ENCODE results near the gene HS6ST3.
"Not testable (repeated sequence)": the region's sequence is repeated elsewhere in the genome, so short reads cannot be mapped to it uniquely, and the experiment has no call there.

Gene HS6ST3

DNA sequence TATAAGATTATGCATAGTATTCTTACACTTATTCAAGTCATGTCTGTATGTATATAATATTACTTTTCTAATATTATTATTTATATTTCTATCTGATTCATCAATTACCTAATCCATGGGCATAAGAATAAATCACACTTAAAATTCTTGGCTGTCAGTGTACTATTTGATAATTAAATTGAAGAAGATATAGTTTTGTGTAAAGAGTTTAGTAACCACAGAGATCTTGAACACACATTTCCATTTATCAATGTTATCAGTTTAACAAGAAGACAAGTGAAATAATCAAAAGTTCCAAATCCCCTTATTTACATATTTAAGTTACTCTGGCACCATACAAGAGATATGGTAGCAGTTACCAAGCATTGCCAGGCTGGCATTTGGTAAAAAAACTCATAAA lies 659.9 kb downstream of the HS6ST3 start:
- DNase-seq = no peak

DNA sequence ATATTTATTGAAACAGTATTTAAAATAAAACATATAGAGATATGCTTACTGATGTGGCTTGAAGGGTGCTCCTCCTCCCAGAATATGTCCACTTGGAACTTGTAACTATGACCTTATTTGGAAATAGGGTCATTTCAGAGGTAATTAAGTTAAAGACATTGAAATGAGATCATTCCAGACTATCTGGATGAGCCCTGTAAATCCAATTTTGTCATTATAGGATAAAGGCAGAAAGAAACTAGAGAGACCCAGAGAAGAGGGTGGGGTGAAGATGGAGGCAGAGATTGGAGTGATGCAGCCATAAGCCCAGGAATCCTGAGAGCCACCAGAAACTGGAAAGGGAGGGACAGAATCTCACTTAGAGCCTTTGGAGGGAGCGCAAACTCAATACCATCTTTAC lies 661.2 kb downstream of the HS6ST3 start:
- DNase-seq = no peak

- DNase-seq = no peak
Measured at GRCh38 chr13:96762876-96763275, 673.0 kb downstream of the HS6ST3 start.

DNA sequence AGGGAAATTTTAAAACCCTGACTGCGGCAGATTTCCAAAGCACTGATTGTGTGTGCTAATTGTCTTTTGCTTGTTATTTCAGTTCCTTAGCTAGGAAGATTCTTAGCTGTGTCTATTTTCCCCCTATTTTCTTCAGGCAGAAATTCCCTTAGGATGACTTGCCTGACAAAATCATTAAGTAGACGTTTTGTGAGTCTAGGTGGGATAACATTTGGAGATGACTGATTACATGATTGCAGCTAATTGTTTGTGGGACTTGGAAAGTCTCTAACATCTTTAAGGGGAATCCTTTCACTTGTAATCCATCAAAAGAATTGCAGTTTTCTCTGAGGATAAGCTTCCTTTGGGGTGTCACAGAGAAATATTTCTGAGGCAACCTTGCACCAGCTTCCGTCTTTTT lies 676.4 kb downstream of the HS6ST3 start:
- no peak for DNase-seq

- no peak for DNase-seq
Measured at GRCh38 chr13:96768524-96768923, 678.6 kb downstream of the HS6ST3 start.

DNA sequence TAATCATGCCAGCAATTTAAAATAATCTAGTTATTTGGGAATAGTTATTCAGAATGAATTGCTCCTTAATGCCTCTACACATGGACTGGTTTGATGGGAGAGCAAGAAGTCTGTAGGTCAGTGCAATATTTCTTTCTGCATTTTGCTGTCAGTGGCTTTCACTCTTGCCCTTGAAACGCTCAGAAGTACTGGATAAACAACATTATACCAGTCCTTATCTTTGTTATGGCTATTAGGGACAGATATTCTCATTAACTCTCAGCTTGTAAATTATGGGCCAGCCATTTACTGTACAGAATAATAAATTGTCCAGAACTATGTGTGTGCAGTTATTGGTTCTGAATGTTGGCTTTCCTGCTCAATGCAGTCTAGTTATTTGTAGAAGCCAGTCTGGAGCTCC lies 680.0 kb downstream of the HS6ST3 start:
- DNase-seq = no peak

GRCh38 chr13:96771486-96772367 lies 681.8 kb downstream of the HS6ST3 start:
- no peak for DNase-seq

DNA sequence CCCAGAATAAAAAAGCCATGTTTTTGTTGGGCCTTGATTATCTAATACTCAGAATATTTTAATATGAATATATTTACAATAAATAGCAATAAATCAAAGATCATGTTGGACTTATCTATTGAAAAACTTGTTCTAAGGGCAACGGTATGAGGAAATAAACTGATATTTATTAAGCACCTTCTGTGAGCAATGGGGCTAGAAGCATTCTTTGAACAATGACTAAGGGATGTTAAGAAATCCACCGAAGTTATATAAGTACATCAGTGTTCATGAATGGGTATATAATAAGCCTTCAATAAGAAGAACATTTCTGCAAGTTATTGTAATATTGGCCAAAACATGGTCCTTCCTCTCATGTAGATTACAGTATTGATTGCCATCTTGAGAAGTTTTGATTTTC lies 682.5 kb downstream of the HS6ST3 start:
- no peak for DNase-seq

DNA sequence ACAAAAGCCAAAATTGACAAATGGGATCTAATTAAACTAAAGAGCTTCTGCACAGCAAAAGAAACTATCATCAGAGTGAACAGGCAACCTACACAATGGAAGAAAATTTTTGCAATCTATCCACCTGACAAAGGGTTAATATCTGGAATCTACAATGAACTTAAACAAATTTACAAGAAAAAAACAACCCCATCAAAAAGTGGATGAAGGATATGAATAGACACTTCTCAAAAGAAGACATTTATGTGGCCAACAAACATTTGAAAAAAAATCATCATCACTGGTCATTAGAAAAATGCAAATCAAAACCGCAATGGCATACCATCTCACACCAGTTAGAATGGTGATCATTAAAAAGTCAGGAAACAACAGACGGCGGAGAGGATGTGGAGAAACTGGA lies 688.4 kb downstream of the HS6ST3 start:
- not testable (repeated sequence) for DNase-seq

GRCh38 chr13:96779691-96780090 lies 689.8 kb downstream of the HS6ST3 start:
- DNase-seq = no peak

DNA sequence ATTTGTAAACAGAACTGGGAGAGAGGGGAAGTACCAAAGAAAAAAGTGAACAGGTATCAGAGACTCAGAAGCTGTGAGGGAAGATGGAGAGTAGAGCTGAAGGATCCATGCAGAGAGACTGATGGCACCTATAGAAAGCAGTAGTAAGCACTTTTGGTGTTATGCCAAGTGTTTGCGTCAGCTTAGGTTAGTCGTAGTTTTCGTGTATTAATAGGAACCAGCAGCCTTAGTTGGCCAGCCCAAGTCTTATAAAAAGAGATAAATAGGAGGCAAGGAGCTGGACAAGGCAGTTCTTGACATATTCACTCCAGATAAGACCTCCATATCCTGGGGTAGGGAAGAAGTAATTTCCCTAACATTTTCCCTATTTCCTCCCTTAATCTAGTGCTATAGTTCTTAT lies 690.2 kb downstream of the HS6ST3 start:
- DNase-seq = no peak

- no peak for DNase-seq
Measured at GRCh38 chr13:96781141-96781540, 691.2 kb downstream of the HS6ST3 start.

GRCh38 chr13:96782186-96782585 lies 692.3 kb downstream of the HS6ST3 start:
- no peak for DNase-seq

DNA sequence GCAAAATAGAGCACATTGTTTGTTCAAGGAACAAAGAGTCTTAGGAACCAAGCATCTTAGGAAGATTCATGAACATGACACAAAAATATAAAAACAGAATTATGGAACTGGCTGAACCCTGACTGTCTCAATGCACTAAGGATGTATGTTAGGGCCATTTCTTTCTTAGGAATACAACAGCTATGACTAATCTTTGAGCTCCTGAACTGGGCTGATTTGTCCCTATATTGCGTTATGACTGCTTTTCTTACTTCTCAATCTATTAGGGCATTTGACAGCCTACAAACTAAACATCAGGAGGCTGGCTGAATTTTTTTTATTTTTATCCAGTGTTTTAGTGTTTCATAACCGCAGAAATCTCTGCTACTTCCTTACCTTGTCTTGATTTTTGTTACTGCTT lies 693.1 kb downstream of the HS6ST3 start:
- DNase-seq = no peak

- no peak for DNase-seq
Measured at GRCh38 chr13:96783511-96783910, 693.6 kb downstream of the HS6ST3 start.

DNA sequence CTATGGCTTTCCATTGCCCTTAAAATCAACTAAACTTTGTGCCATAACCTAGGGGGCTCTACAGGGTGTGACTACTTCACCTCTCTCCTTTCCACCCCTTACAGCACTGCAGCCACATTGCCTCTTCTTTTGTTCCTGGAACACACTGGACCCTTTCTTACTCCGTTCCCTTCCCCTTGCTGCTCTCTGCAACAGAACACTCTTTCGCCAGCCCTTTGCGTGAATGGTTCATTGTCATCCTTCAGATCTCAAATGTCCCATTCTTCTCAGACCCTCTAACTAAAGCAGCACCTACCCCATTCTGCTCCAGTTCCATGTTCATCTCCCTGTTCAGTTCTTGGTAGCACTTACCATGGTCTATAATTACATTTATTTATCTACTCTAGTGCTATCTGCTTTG lies 696.1 kb downstream of the HS6ST3 start:
- DNase-seq = no peak

- no peak for DNase-seq
Measured at GRCh38 chr13:96792188-96792587, 702.3 kb downstream of the HS6ST3 start.

DNA sequence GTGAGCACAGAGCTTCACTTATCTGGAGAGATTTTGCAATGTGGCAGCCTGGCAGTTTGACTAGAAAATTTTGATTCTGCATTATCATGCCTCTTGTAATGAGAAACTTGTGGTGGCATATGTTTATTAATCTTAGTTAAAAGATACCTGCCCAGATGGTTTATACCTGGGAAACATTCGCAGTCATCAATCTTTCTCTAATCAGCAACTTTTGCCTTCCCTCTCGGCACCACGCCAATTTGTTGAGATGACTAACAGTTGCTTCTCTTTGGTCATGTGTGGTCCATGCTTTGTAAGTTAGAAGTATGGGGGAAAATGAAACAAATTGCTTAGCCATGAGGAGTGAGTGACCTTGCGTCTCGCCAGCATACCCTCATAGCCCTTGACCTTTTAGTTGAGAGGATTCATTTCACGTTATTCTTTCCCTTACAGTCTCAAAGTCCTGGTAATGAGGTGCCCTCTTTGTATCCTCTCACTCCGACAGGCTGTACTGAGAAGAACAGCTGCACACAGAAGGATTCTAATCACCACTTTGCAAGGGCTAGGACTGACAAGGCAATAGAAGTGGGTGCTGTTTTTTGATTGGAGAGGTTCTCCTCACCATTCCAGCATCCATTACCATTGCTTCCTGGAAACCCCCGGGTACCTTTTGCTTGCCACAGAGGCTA lies 703.0 kb downstream of the HS6ST3 start:
- peak; percentile 73 for DNase-seq

GRCh38 chr13:96793404-96793755 lies 703.5 kb downstream of the HS6ST3 start:
- DNase-seq = no peak

DNA sequence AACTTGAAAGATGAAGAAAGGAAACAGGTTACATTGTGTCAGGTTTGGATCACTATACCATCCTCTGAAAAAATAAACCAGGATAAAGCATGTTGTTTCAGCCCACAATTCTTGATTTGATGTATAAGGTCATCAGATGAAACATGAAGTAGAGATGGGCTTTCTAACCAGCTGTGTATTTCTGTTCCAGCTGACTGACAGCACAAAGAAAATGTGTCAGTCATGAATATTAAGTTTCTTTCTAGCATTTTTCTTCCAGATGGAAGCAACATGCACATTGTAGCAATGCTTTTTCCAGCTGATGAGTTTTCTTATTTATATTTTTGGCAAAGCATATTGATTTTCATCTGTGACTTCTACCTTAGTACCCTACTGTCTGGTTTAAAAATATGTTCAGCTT lies 704.8 kb downstream of the HS6ST3 start:
- no peak for DNase-seq

GRCh38 chr13:96795670-96796069 lies 705.8 kb downstream of the HS6ST3 start:
- no peak for DNase-seq

DNA sequence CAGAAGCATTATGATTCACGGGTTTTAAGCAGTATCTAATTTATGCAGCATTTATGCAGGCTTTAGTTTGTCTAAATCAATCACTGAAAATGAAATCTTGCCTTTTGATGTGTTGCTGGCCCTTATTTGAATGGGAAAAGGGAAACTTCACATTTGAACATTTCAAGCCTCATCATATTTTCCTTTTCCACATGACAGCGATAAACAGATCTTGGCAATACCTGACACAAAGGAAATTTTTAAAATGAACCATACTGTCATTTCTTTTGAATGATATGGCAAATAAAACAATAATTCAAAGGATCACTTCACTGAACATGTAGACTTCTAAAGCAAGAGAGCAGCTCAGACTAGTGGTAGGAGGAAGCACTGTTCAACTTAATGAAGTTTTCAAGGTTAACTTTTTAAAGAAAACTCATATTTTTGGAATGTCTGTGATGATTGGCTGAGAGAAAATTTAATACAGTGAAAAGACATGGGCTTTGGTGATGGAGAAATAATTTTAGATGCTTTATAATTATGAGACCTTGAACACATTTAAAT lies 706.3 kb downstream of the HS6ST3 start:
- DNase-seq = no peak

GRCh38 chr13:96797136-96797535 lies 707.2 kb downstream of the HS6ST3 start:
- DNase-seq = no peak

GRCh38 chr13:96803456-96804100 lies 713.7 kb downstream of the HS6ST3 start:
- DNase-seq = no peak

Data from NCI-H2171 (cell line).